Measurements from ENCODE around the gene CORO2B.

Gene CORO2B

GRCh38 chr15:68695061-68695595 is 116.3 kb downstream of the CORO2B start:
- H3K4me3 ChIP-seq (ENCODE audit: low read depth, low read length): no peak overlapping the region

- H3K4me3 ChIP-seq (ENCODE audit: low read depth, low read length): no peak overlapping the region
Observed at GRCh38 chr15:68696414-68697363, 117.9 kb downstream of the CORO2B start.

- no peak overlapping the region for H3K4me3 ChIP-seq (ENCODE audit: low read depth, low read length)
Observed at GRCh38 chr15:68697711-68698690, 119.2 kb downstream of the CORO2B start.

GRCh38 chr15:68698708-68699107 is 119.9 kb downstream of the CORO2B start:
- no peak overlapping the region for H3K4me3 ChIP-seq (ENCODE audit: low read depth, low read length)

- no peak overlapping the region for H3K4me3 ChIP-seq (ENCODE audit: low read depth, low read length)
Observed at GRCh38 chr15:68699124-68699880, 120.5 kb downstream of the CORO2B start.

GRCh38 chr15:68699881-68700454 is 121.2 kb downstream of the CORO2B start:
- H3K4me3 ChIP-seq (ENCODE audit: low read depth, low read length): no peak overlapping the region

- H3K4me3 ChIP-seq (ENCODE audit: low read depth, low read length): no peak overlapping the region
Observed at GRCh38 chr15:68700455-68701123, 121.8 kb downstream of the CORO2B start.

- no peak overlapping the region for H3K4me3 ChIP-seq (ENCODE audit: low read depth, low read length)
Observed at GRCh38 chr15:68701886-68702285, 123.1 kb downstream of the CORO2B start.

GRCh38 chr15:68704496-68705021 is 125.8 kb downstream of the CORO2B start:
- no peak overlapping the region for H3K4me3 ChIP-seq (ENCODE audit: low read depth, low read length)

GRCh38 chr15:68706256-68706655 is 127.5 kb downstream of the CORO2B start:
- no peak overlapping the region for H3K4me3 ChIP-seq (ENCODE audit: low read depth, low read length)

GRCh38 chr15:68706931-68707330 is 128.1 kb downstream of the CORO2B start:
- H3K4me3 ChIP-seq (ENCODE audit: low read depth, low read length): no peak overlapping the region

GRCh38 chr15:68707386-68707785 is 128.6 kb downstream of the CORO2B start:
- no peak overlapping the region for H3K4me3 ChIP-seq (ENCODE audit: low read depth, low read length)

- H3K4me3 ChIP-seq (ENCODE audit: low read depth, low read length): no peak overlapping the region
Observed at GRCh38 chr15:68709876-68710275, 131.1 kb downstream of the CORO2B start.

GRCh38 chr15:68710536-68710935 is 131.7 kb downstream of the CORO2B start:
- no peak overlapping the region for H3K4me3 ChIP-seq (ENCODE audit: low read depth, low read length)

GRCh38 chr15:68711406-68711805 is 132.6 kb downstream of the CORO2B start:
- H3K4me3 ChIP-seq (ENCODE audit: low read depth, low read length): no peak overlapping the region

- H3K4me3 ChIP-seq (ENCODE audit: low read depth, low read length): no peak overlapping the region
Observed at GRCh38 chr15:68712886-68713285, 134.1 kb downstream of the CORO2B start.

- H3K4me3 ChIP-seq (ENCODE audit: low read depth, low read length): no peak overlapping the region
Observed at GRCh38 chr15:68713874-68714273, 135.1 kb downstream of the CORO2B start.

- no peak overlapping the region for H3K4me3 ChIP-seq (ENCODE audit: low read depth, low read length)
Observed at GRCh38 chr15:68715111-68715510, 136.3 kb downstream of the CORO2B start.

- no peak overlapping the region for H3K4me3 ChIP-seq (ENCODE audit: low read depth, low read length)
Observed at GRCh38 chr15:68717951-68718350, 139.2 kb downstream of the CORO2B start.
